HUDEP-2 (cell line): ENCODE data around the gene COL4A3.

Experiments
- DNase-seq, 76 experiments: peaks; one replicate each; lab custom pipeline; 2025; ENCODE audit not compliant: unreplicated experiment in 76 of 76; lab: John Stamatoyannopoulos, UW

COL4A3 gene

GRCh38 chr2:227326783-227327182 lies 162.4 kb downstream of the COL4A3 start:
- DNase-seq, result no peak

GRCh38 chr2:227335713-227336112 lies 171.3 kb downstream of the COL4A3 start:
- DNase-seq, result no peak

GRCh38 chr2:227337442-227337841 lies 173.0 kb downstream of the COL4A3 start:
- no peak for DNase-seq

GRCh38 chr2:227339098-227339599 lies 174.7 kb downstream of the COL4A3 start:
- no peak for DNase-seq

- no peak for DNase-seq
Observed at GRCh38 chr2:227340106-227340505, 175.7 kb downstream of the COL4A3 start.

GRCh38 chr2:227341553-227341952 lies 177.1 kb downstream of the COL4A3 start:
- no peak for DNase-seq

GRCh38 chr2:227344231-227344630 lies 179.8 kb downstream of the COL4A3 start:
- no peak for DNase-seq

GRCh38 chr2:227347117-227347516 lies 182.7 kb downstream of the COL4A3 start:
- DNase-seq, result no peak

GRCh38 chr2:227348324-227348723 lies 183.9 kb downstream of the COL4A3 start:
- DNase-seq, result no peak

GRCh38 chr2:227349989-227350612 lies 185.7 kb downstream of the COL4A3 start:
- no peak for DNase-seq

GRCh38 chr2:227351639-227352038 lies 187.2 kb downstream of the COL4A3 start:
- no peak for DNase-seq

- no peak for DNase-seq
Observed at GRCh38 chr2:227360351-227360750, 195.9 kb downstream of the COL4A3 start.

GRCh38 chr2:227363756-227364155 lies 199.3 kb downstream of the COL4A3 start:
- DNase-seq, result peak in 1 of 76 experiments; percentile 4
